GM23248 (cell line): Measurements from ENCODE around the gene RASA2. TPM values are rescaled to one million over a fixed set of nuclear protein-coding genes. Genes with fewer than 3 reads are reported as not detected.
"Not testable (repeated sequence)": the region's sequence is repeated elsewhere in the genome, so short reads cannot be mapped to it uniquely, and the experiment has no call there.

Source experiments
- DNase-seq: peaks from one replicate; pipeline ENCODE4 v3.0.0-alpha.2; 2015
- H2AFZ ChIP-seq: fragments of 200-600 bp; sonication (generic); 2 replicates; pipeline ENCODE4 v1.6.1; 2016; ENCODE audit warnings: antibody characterized with exemption
- H3F3A ChIP-seq: fragments of 200-600 bp; sonication (generic); 2 replicates; pipeline ENCODE4 v1.6.1; 2016; ENCODE audit warnings: mild to moderate bottlenecking, antibody characterized with exemption, mixed run types; ENCODE audit not compliant: insufficient read depth
- H3K27ac ChIP-seq: fragments of 200-600 bp; sonication (generic); 2 replicates; pipeline ENCODE4 v1.5.1; 2016; ENCODE audit warnings: mild to moderate bottlenecking
- H3K27me3 ChIP-seq: fragments of 200-600 bp; sonication (generic); replicated peaks from 2 replicates; pipeline ENCODE4 v1.6.1; 2016; ENCODE audit warnings: mild to moderate bottlenecking; ENCODE audit not compliant: insufficient read depth
- H3K36me3 ChIP-seq: fragments of 200-600 bp; sonication (generic); 2 replicates; pipeline ENCODE4 v1.6.1; 2016; ENCODE audit warnings: low read depth, mild to moderate bottlenecking
- H3K4me1 ChIP-seq: fragments of 200-600 bp; sonication (generic); 2 replicates; pipeline ENCODE4 v1.6.1; 2016; ENCODE audit warnings: mild to moderate bottlenecking; ENCODE audit not compliant: insufficient read depth
- H3K4me2 ChIP-seq: fragments of 200-600 bp; sonication (generic); one replicate; pipeline ENCODE4 v1.6.1; 2016; ENCODE audit warnings: mild to moderate bottlenecking; ENCODE audit not compliant: unreplicated experiment
- H3K4me3 ChIP-seq: fragments of 200-600 bp; sonication (generic); 2 replicates; pipeline ENCODE4 v1.5.1; 2016; ENCODE audit warnings: mild to moderate bottlenecking
- H3K79me2 ChIP-seq: fragments of 200-600 bp; sonication (generic); 2 replicates; pipeline ENCODE4 v1.6.1; 2016; ENCODE audit warnings: mild to moderate bottlenecking; ENCODE audit not compliant: insufficient read depth
- H3K9ac ChIP-seq: fragments of 200-600 bp; sonication (generic); 2 replicates; pipeline ENCODE4 v1.6.1; 2016; ENCODE audit warnings: mild to moderate bottlenecking
- H3K9me2 ChIP-seq: fragments of 200-600 bp; sonication (generic); 2 replicates; pipeline ENCODE4 v1.6.1; 2016; ENCODE audit warnings: mixed run types, mild to moderate bottlenecking, moderate library complexity; ENCODE audit not compliant: insufficient read depth
- H3K9me3 ChIP-seq: fragments of 200-600 bp; sonication (generic); one replicate; pipeline ENCODE4 v1.6.1; 2017; ENCODE audit warnings: low read depth
- H4K20me1 ChIP-seq: fragments of 200-600 bp; sonication (generic); 2 replicates; pipeline ENCODE4 v1.6.0; 2016; ENCODE audit not compliant: insufficient read depth
- EZH2 ChIP-seq: fragments of 200-600 bp; sonication (generic); IDR thresholded peaks from 2 replicates; pipeline ENCODE4 v1.6.1; 2018; ENCODE audit warnings: antibody characterized with exemption, mild to moderate bottlenecking; ENCODE audit not compliant: insufficient read depth, poor library complexity, severe bottlenecking
- EZH2phosphoT487 ChIP-seq: fragments of 200-600 bp; sonication (generic); IDR thresholded peaks from 2 replicates; pipeline ENCODE4 v1.6.1; 2018; ENCODE audit warnings: antibody characterized with exemption, moderate library complexity, mild to moderate bottlenecking, low read depth; ENCODE audit not compliant: insufficient read depth
- WGBS, 2 experiments: methylation state at CpG; one replicate each; pipeline ENCODE4 v1.1.6; 2015 to 2017; ENCODE audit warnings: low lambda C conversion rate in 2 of 2, low coverage in 1 of 2; ENCODE audit errors: missing lambda C conversion rate in 2 of 2; 5-methylcytosine and 5-hydroxymethylcytosine counted together
- in situ Hi-C: fragments of 300-500 bp; cut with MboI; formaldehyde crosslinking; loops from 2 replicates; pipeline ENCODE4 v1.15.0; 2020
- polyA plus RNA-seq: library from polyadenylated mRNA; unstranded; fragments of >200 nt; fragmentation: Nextera tagmentation; extraction: Ambion mirVana; gene quantifications from 2 replicates; pipeline ENCODE4 v1.2.1, GENCODE V29; 2016
- total RNA-seq: library from RNA; depleted of rRNA; stranded (reverse); fragments of >200 nt; shearing (Covaris generic); gene quantifications from 2 replicates; pipeline ENCODE4 v1.2.3, GENCODE V29; 2014

Gene RASA2
- total and polyA plus RNA-seq, 2 experiments from 2014 or later: 16.9 to 18.8 TPM

DNA sequence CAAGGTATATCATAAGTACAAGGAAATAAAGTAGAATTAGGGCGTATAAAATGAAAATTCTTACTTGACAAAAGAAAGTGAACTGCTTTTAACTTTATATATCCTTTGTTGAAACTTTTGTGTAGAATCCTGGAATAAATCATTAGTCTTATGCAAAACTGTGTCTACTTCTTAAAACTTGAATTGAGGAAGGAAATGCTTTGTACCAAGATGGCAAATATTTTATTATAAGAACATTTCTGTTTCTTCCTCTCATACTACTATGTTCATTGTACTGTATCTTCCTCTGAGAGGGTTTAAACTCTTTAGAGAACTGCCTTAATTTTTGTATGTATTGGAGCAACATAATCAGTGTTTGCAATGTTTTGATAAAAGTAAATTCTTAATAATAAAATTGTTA, 42.0 kb downstream of the RASA2 start:
- Histone ChIP-seq H4K20me1 (no peaks in the 10 kb centered on the region), H3K9ac (no peak overlapping the region), H3F3A (peaks cover 57% of the 10 kb centered on the region), H3K9me3 (no peaks in the 10 kb centered on the region), H3K27ac (peak overlapping the region; percentile 74), H3K4me3 (0 out of 2 replicates have a peak overlapping the region, but pooled peaks have one; percentile 56), H3K27me3 (no peaks in the 10 kb centered on the region), H3K9me2 (no peaks in the 10 kb centered on the region), H3K4me2 (peak overlapping the region; percentile 83), H3K36me3 (peaks cover 10% of the 10 kb centered on the region; the same call in 1 of the 2 replicates), H2AFZ (no peak overlapping the region), H3K79me2 (peaks cover 83% of the 10 kb centered on the region), H3K4me1 (peaks cover 48% of the 10 kb centered on the region)
- DNase-seq: no peak
- in situ Hi-C loops: no loop called here
- no peak for TF ChIP-seq EZH2phosphoT487
- TF ChIP-seq EZH2: no peak
- WGBS, 2 experiments: 92 to 93% methylated on average over 1 of the region's 1 CpG

DNA sequence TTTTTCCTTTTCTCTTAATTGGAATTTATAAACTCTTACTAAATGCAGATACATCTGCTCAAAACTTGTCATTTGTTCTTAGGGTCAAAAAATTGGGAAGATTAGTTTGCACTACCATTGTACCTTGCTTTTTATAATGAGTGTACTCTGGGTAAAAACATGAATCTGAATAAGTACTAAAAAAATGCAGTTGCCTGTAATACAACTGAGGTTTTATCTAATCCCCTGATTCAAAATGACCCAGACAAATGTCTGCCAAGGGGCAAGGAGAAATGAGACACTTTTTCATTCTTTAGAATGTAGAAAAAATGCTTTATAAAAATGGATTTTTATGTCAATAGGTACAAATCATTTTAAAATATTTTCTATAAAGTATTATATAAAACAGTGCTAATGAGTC, 42.4 kb downstream of the RASA2 start:
- H3K79me2 ChIP-seq: peaks cover 83% of the 10 kb centered on the region
- H3K27ac ChIP-seq: peak overlapping the region; percentile 74
- DNase-seq: peak; percentile 31
- peak overlapping the region; percentile 56; the same call in 1 of the 2 replicates for H3K4me3 ChIP-seq
- peaks cover 53% of the 10 kb centered on the region for H3F3A ChIP-seq
- H4K20me1 ChIP-seq: no peaks in the 10 kb centered on the region
- in situ Hi-C loops: no loop called here
- no peaks in the 10 kb centered on the region for H3K9me3 ChIP-seq
- peak overlapping the region; percentile 83 for H3K4me2 ChIP-seq
- peaks cover 44% of the 10 kb centered on the region for H3K4me1 ChIP-seq
- peaks cover 10% of the 10 kb centered on the region; the same call in 1 of the 2 replicates for H3K36me3 ChIP-seq
- H3K9ac ChIP-seq: peak overlapping the region; percentile 51; the same call in 1 of the 2 replicates
- no peaks in the 10 kb centered on the region for H3K9me2 ChIP-seq
- H3K27me3 ChIP-seq: no peaks in the 10 kb centered on the region
- no peak for TF ChIP-seq EZH2
- H2AFZ ChIP-seq: no peak overlapping the region

DNA sequence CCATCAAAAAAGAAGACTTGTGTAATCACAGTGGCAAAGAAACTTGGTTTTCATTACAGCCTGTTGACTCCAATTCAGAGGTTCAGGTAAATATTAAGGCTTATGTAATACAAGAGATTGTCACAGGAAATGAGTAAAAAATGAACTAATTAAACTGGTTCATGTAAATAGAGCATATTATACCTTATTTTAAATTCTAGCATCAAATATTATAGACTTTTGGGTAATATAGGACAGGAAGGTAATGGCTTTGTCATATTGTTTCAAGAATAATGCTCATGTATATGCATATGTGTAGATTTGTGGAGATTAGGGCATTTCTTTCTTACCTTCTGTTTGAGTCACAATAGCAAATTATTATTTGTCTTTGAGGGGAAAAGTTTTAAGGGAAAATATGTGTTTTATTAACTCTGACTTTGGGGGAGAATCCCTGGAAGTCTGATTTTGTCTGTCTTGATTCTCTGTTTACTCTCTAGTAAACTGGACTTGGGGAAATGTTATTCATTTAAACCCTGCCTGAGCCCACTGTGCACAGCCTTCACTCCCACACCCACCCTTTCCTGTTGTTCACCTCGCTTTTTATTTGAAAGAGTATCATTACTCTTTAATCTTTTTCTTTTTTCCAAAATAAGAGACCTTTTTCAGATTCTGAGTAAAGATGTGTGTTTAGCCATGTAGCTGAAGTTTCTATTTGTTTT, 43.0 kb downstream of the RASA2 start:
- Histone ChIP-seq H3K4me1 (peaks cover 41% of the 10 kb centered on the region), H3K36me3 (peaks cover 11% of the 10 kb centered on the region), H3K9ac (peak overlapping the region; percentile 51), H3K4me3 (peak overlapping the region; percentile 56), H2AFZ (peak overlapping the region; percentile 5), H3K9me2 (no peaks in the 10 kb centered on the region), H3K27ac (peak overlapping the region; percentile 74), H3F3A (peaks cover 47% of the 10 kb centered on the region), H3K79me2 (peaks cover 83% of the 10 kb centered on the region), H4K20me1 (no peaks in the 10 kb centered on the region), H3K9me3 (no peaks in the 10 kb centered on the region), H3K27me3 (no peaks in the 10 kb centered on the region), H3K4me2 (peak overlapping the region; percentile 83)
- in situ Hi-C loops: no loop called here
- WGBS, 2 experiments: 0% methylated on average over 1 of the region's 1 CpG
- TF ChIP-seq EZH2 (no peak), EZH2phosphoT487 (no peak)
- peak; percentile 65 for DNase-seq

- peaks cover 83% of the 10 kb centered on the region for H3K79me2 ChIP-seq
- 0% methylated on average over 1 of the region's 1 CpG for WGBS, 2 experiments
- H3K27ac ChIP-seq: peak overlapping the region; percentile 74
- in situ Hi-C loops: no loop called here
- H3K4me3 ChIP-seq: peak overlapping the region; percentile 56
- peak; percentile 88 for DNase-seq
- peak overlapping the region; percentile 83 for H3K4me2 ChIP-seq
- H3K4me1 ChIP-seq: peaks cover 41% of the 10 kb centered on the region
- H2AFZ ChIP-seq: peak overlapping the region; percentile 5
- H3K27me3 ChIP-seq: no peaks in the 10 kb centered on the region
- TF ChIP-seq EZH2 (no peak), EZH2phosphoT487 (no peak)
- peak overlapping the region; percentile 51 for H3K9ac ChIP-seq
- peaks cover 16% of the 10 kb centered on the region for H3K36me3 ChIP-seq
- no peaks in the 10 kb centered on the region for H4K20me1 ChIP-seq
- H3K9me3 ChIP-seq: no peaks in the 10 kb centered on the region
- peaks cover 43% of the 10 kb centered on the region for H3F3A ChIP-seq
- no peaks in the 10 kb centered on the region for H3K9me2 ChIP-seq
These were observed 43.6 kb downstream of the RASA2 start for GRCh38 chr3:141530415-141530768.

DNA sequence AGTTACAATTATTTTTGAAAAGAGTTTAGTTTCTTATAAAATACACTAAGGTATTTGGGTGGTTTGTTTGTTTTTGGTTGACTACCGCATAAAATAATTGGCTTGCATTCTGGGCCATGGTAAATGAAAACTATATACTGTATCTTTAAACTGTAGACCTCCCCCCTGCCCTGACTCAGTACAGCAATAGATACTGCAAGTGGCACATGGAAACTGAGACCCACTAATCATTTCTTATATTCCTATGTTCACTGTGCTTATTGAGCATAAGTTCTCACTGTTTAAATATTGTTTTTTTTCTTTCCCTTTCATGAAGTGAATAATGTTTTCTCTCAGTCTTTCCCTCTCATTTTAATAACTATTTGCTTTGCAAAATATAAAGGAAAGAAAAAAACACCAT, 45.8 kb downstream of the RASA2 start:
- Histone ChIP-seq H3K36me3 (peaks cover 29% of the 10 kb centered on the region), H3K4me2 (no peak overlapping the region), H3K27me3 (no peaks in the 10 kb centered on the region), H3K79me2 (peaks cover 68% of the 10 kb centered on the region), H3K9me3 (no peaks in the 10 kb centered on the region), H3F3A (peaks cover 36% of the 10 kb centered on the region), H4K20me1 (no peaks in the 10 kb centered on the region), H3K9ac (no peak overlapping the region), H3K4me3 (no peak overlapping the region), H3K4me1 (peaks cover 41% of the 10 kb centered on the region), H3K27ac (no peak overlapping the region), H2AFZ (no peak overlapping the region), H3K9me2 (no peaks in the 10 kb centered on the region)
- DNase-seq: no peak
- in situ Hi-C loops: no loop called here
- no peak for TF ChIP-seq EZH2phosphoT487
- TF ChIP-seq EZH2: no peak
- WGBS, 2 experiments: 100% methylated on average over 1 of the region's 1 CpG

GRCh38 chr3:141536017-141536416, 49.2 kb downstream of the RASA2 start:
- H3K27me3 ChIP-seq, H3K9ac ChIP-seq, H3K9me2 ChIP-seq, H4K20me1 ChIP-seq, H2AFZ ChIP-seq, H3K4me3 ChIP-seq, DNase-seq, H3K9me3 ChIP-seq, H3K27ac ChIP-seq, H3K4me2 ChIP-seq, in situ Hi-C loops: not testable (repeated sequence)
- H3K4me1 ChIP-seq: peaks cover 46% of the 10 kb centered on the region
- peaks cover 20% of the 10 kb centered on the region; the same call in 1 of the 2 replicates for H3F3A ChIP-seq
- peaks cover 23% of the 10 kb centered on the region for H3K36me3 ChIP-seq
- peaks cover 66% of the 10 kb centered on the region for H3K79me2 ChIP-seq
- WGBS, 2 experiments: 97 to 98% methylated on average over 6 of the region's 6 CpGs
